Subcutaneous adipose tissue (tissue), 4 donors: Measurements from ENCODE around the gene AHCTF1. TPM values are rescaled to one million over a fixed set of nuclear protein-coding genes. Genes with fewer than 3 reads are reported as not detected.

Experiments
- small RNA-seq: library from RNA; depleted of rRNA; stranded (forward); fragments of <200 nt; gene quantifications from one replicate; pipeline ENCODE3, GENCODE V24; 2016
- total RNA-seq, 4 donors: library from RNA; depleted of rRNA; stranded (reverse); fragments of >200 nt; gene quantifications; one replicate each; pipeline ENCODE4 v1.1.0, GENCODE V29; 2016
- TF ChIP-seq, protein P1 (sequence below): fragments of 450-650 bp; IDR thresholded peaks from one replicate; pipeline ENCODE4 v1.5.1; 2016; ENCODE audit warnings: low read depth, mild to moderate bottlenecking, control low read depth, antibody characterized with exemption, moderate library complexity

Gene AHCTF1
- total RNA-seq, 4 donors from 2014 or later, result 53.9 to 97.5 (median 64.6) TPM

DNA sequence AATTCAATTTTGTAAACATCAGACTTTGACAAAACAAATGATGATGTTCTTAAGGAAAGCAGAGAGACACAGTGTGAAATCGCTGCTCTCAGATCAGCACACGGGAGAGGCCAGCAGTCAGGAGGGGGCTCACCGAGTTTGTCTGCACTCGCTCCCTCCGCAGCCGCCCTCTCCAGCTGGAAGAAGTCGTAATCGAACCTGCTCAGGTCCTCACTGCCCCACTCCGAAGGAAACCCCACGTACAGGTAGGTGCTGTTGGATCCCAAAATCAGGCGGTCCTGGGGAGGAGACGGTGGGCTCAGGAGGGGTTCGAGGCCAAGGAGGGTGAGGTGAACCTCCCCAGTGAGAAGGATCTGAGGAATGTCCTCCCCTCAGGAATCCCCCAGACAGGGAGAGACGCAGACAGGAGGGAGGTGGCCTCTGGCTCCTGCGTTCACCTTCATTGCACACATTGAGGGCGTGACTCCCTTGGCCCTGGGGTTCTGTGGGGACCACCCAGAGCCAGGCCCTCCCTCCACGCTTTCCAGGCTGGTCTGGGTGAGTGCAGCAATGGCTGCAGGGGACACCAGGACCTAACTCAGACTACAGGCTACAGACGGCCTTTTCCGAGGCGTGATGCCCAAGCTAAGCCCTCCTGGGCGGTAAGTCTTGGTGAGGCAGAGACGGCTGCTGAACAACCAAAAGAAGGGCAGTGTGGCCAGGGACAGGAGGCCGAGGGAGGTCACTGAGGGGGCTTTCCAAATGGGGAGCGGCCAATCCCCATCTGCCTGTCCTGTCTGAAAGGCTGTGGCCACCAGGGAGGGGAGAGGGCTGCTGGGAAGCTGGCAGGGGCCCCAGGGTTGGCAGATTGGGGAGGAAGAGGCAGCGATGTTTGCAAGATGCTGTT is 142.1 kb downstream of the AHCTF1 start:
- TF ChIP-seq, protein P1, sequence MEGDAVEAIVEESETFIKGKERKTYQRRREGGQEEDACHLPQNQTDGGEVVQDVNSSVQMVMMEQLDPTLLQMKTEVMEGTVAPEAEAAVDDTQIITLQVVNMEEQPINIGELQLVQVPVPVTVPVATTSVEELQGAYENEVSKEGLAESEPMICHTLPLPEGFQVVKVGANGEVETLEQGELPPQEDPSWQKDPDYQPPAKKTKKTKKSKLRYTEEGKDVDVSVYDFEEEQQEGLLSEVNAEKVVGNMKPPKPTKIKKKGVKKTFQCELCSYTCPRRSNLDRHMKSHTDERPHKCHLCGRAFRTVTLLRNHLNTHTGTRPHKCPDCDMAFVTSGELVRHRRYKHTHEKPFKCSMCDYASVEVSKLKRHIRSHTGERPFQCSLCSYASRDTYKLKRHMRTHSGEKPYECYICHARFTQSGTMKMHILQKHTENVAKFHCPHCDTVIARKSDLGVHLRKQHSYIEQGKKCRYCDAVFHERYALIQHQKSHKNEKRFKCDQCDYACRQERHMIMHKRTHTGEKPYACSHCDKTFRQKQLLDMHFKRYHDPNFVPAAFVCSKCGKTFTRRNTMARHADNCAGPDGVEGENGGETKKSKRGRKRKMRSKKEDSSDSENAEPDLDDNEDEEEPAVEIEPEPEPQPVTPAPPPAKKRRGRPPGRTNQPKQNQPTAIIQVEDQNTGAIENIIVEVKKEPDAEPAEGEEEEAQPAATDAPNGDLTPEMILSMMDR, result no peak

Small RNA genes lying within 50 kb of the gene (small RNA-seq; reads per million reads assigned to genes)
- gene AC113174.1, result not detected
- gene RF00402, result not detected

Other genes with a start within 250 kb of the AHCTF1 start
- gene SCCPDH, start 207.5 kb downstream of the AHCTF1 start, total RNA-seq, result 10 to 100 TPM; 46.2 to 80.7 (median 53.5) TPM
- under 1 TPM in 1 of 4 donors, not detected in 3; 0.22 TPM for gene ZNF695, start 76.1 kb upstream of the AHCTF1 start, total RNA-seq
- 1 to 10 TPM; 3.1 to 5.2 (median 3.4) TPM for gene ZNF670, start 146.9 kb upstream of the AHCTF1 start, total RNA-seq
- 1 to 10 TPM; 3.9 to 6.6 (median 5.6) TPM for gene ZNF669, start 172.4 kb upstream of the AHCTF1 start, total RNA-seq
- 10 to 100 TPM; 14.2 to 29.4 (median 23.2) TPM for gene ZNF124, start 240.1 kb upstream of the AHCTF1 start, total RNA-seq